Progenitor cell of endocrine pancreas (in vitro differentiated cells): ENCODE data around the gene SFI1. TPM values are rescaled to one million over a fixed set of nuclear protein-coding genes. Genes with fewer than 3 reads are reported as not detected.

Experiments
- DNase-seq: peaks from one replicate; pipeline ENCODE4 v3.0.0; 2021; ENCODE audit warnings: low spot score; ENCODE audit not compliant: unreplicated experiment
- H3K27ac Mint-ChIP-seq: 2 replicates; pipeline ENCODE4 v1.8.0; 2021; ENCODE audit warnings: mild to moderate bottlenecking, moderate library complexity, mixed read lengths
- H3K27me3 Mint-ChIP-seq: 2 replicates; pipeline ENCODE4 v1.8.0; 2021; ENCODE audit warnings: mixed read lengths
- H3K36me3 Mint-ChIP-seq: 2 replicates; pipeline ENCODE4 v1.8.0; 2022; ENCODE audit warnings: mixed read lengths; ENCODE audit not compliant: insufficient read depth
- H3K4me1 Mint-ChIP-seq: 2 replicates; pipeline ENCODE4 v1.8.0; 2021; ENCODE audit warnings: low read depth, mixed read lengths
- H3K4me3 Mint-ChIP-seq: 2 replicates; pipeline ENCODE4 v1.8.0; 2021; ENCODE audit warnings: low read depth, mild to moderate bottlenecking, moderate library complexity, mixed read lengths
- H3K9me3 Mint-ChIP-seq: 2 replicates; pipeline ENCODE4 v1.8.0; 2021; ENCODE audit warnings: low read depth, mixed read lengths
- CTCF ChIP-seq: fragments of 200-600 bp; sonication (generic); IDR thresholded peaks from one replicate; pipeline ENCODE4 v1.5.0; 2021; ENCODE audit warnings: antibody characterized with exemption, mild to moderate bottlenecking; ENCODE audit not compliant: unreplicated experiment
- total RNA-seq: library from RNA; stranded (reverse); gene quantifications from 2 replicates; pipeline ENCODE4 v1.2.1, GENCODE V29; 2021

The SFI1 gene
- total RNA-seq, 1 donor from 2014 or later: 66.3 TPM

GRCh38 chr22:31577711-31578110 is 81.4 kb downstream of the SFI1 start:
- Mint-ChIP-seq H3K27ac (no peak overlapping the region), H3K4me1 (peaks cover 9% of the 10 kb centered on the region), H3K36me3 (peaks cover 6% of the 10 kb centered on the region), H3K9me3 (no peaks in the 10 kb centered on the region), H3K27me3 (no peaks in the 10 kb centered on the region), H3K4me3 (no peak overlapping the region)
- TF ChIP-seq CTCF: no peak
- no peak for DNase-seq

- no peaks in the 10 kb centered on the region for H3K27me3 Mint-ChIP-seq
- TF ChIP-seq CTCF: no peak
These were observed 81.8 kb downstream of the SFI1 start for GRCh38 chr22:31578171-31578570.

GRCh38 chr22:31579835-31580242 is 83.5 kb downstream of the SFI1 start:
- H3K9me3 Mint-ChIP-seq: no peaks in the 10 kb centered on the region
- H3K36me3 Mint-ChIP-seq: peaks cover 6% of the 10 kb centered on the region
- no peak overlapping the region for H3K4me3 Mint-ChIP-seq
- H3K4me1 Mint-ChIP-seq: peaks cover 9% of the 10 kb centered on the region
- H3K27me3 Mint-ChIP-seq: no peaks in the 10 kb centered on the region
- no peak for TF ChIP-seq CTCF
- peak overlapping the region; percentile 57 for H3K27ac Mint-ChIP-seq
- no peak for DNase-seq

More at GRCh38 chr22:31578171-31578570, 81.8 kb downstream of the SFI1 start:
- no peak for DNase-seq
- no peak overlapping the region for H3K27ac Mint-ChIP-seq
- H3K4me1 Mint-ChIP-seq: peaks cover 9% of the 10 kb centered on the region
- peaks cover 6% of the 10 kb centered on the region for H3K36me3 Mint-ChIP-seq
- H3K9me3 Mint-ChIP-seq: no peaks in the 10 kb centered on the region
- H3K4me3 Mint-ChIP-seq: no peak overlapping the region

GRCh38 chr22:31583861-31584485 is 87.6 kb downstream of the SFI1 start:
- H3K4me1 Mint-ChIP-seq: peaks cover 27% of the 10 kb centered on the region
- TF ChIP-seq CTCF: no peak
- DNase-seq: no peak
- H3K27me3 Mint-ChIP-seq: no peaks in the 10 kb centered on the region
- no peaks in the 10 kb centered on the region for H3K9me3 Mint-ChIP-seq
- no peak overlapping the region for H3K4me3 Mint-ChIP-seq
- H3K27ac Mint-ChIP-seq: no peak overlapping the region
- peaks cover 11% of the 10 kb centered on the region for H3K36me3 Mint-ChIP-seq

- Mint-ChIP-seq H3K4me3 (no peak overlapping the region), H3K36me3 (peaks cover 14% of the 10 kb centered on the region), H3K27ac (no peak overlapping the region), H3K27me3 (no peaks in the 10 kb centered on the region), H3K9me3 (no peaks in the 10 kb centered on the region), H3K4me1 (peaks cover 25% of the 10 kb centered on the region)
- TF ChIP-seq CTCF: no peak
- DNase-seq: no peak
These were observed 88.4 kb downstream of the SFI1 start for GRCh38 chr22:31584804-31585160.
